ENCODE results near the gene BAIAP2L2. TPM values are rescaled to one million over a fixed set of nuclear protein-coding genes. Genes with fewer than 3 reads are reported as not detected.
A peak's percentile ranks its signal among the peaks of the same experiment; 100 is the strongest.

The BAIAP2L2 gene
- total and polyA plus RNA-seq, 4 donors = 0.33 to 0.46 (median 0.44) TPM; not detected in 1

GRCh38 chr22:38062791-38063190 lies 47.7 kb downstream of the BAIAP2L2 start:
- DNase-seq (ENCODE audit: low spot score) = no peak
- Histone ChIP-seq H3K4me3 (ENCODE audit: low read depth in 1 of 3, low read length in 3 of 3) (no peak overlapping the region), H3K27me3 (ENCODE audit: control insufficient read depth in 4 of 4, insufficient read depth in 4 of 4, low read length in 3 of 4) (no peaks in the 10 kb centered on the region), H3K4me1 (ENCODE audit: control insufficient read depth in 4 of 4, insufficient read depth in 4 of 4, low read length in 3 of 4) (peaks cover 0 to 4% (median 3%) of the 10 kb centered on the region in 4 donors), H3K9ac (ENCODE audit: low read depth in 1 of 2, low read length in 2 of 2) (no peak overlapping the region), H3K9me3 (ENCODE audit: control insufficient read depth in 4 of 4, low read length in 3 of 4) (no peaks in the 10 kb centered on the region), H3K27ac (ENCODE audit: low read depth in 1 of 2, low read length in 2 of 2) (no peak overlapping the region), H3K36me3 (ENCODE audit: control insufficient read depth in 4 of 4, insufficient read depth in 3 of 4, low read depth in 1 of 4, low read length in 3 of 4) (peaks cover 3 to 51% (median 24%) of the 10 kb centered on the region in 4 donors)
- no peak for TF ChIP-seq ATF3 (IDR thresholded peaks at IDR 0.05)
- 81% methylated on average over 6 of the region's 6 CpGs for WGBS

- 2% methylated on average over 47 of the region's 47 CpGs for WGBS
- DNase-seq (ENCODE audit: low spot score) = peak; percentile 70
- Histone ChIP-seq H3K4me3 (ENCODE audit: low read depth in 1 of 3, low read length in 3 of 3) (peak within 1 kb of the TSS; percentile 61 to 86 (median 70)), H3K9ac (ENCODE audit: low read depth in 1 of 2, low read length in 2 of 2) (peak within 1 kb of the TSS; percentile 61 to 67), H3K9me3 (ENCODE audit: control insufficient read depth in 4 of 4, low read length in 3 of 4) (no peaks in the 10 kb centered on the region), H3K27ac (ENCODE audit: low read depth in 1 of 2, low read length in 2 of 2) (peak within 1 kb of the TSS; percentile 62 to 82), H3K36me3 (ENCODE audit: control insufficient read depth in 4 of 4, insufficient read depth in 3 of 4, low read depth in 1 of 4, low read length in 3 of 4) (peaks cover 0 to 20% (median 11%) of the 10 kb centered on the region in 4 donors), H3K27me3 (ENCODE audit: control insufficient read depth in 4 of 4, insufficient read depth in 4 of 4, low read length in 3 of 4) (no peaks in the 10 kb centered on the region), H3K4me1 (ENCODE audit: control insufficient read depth in 4 of 4, insufficient read depth in 4 of 4, low read length in 3 of 4) (peaks cover 0 to 13% (median 7%) of the 10 kb centered on the region in 4 donors)
- TF ChIP-seq RAD21 (IDR thresholded peaks at IDR 0.05) (peak in 1 of 2 donors; percentile 36), MAX (IDR thresholded peaks at IDR 0.05) (no peak), NR2F2 (IDR thresholded peaks at IDR 0.05) (peak; percentile 64), HNF4A (conservative IDR thresholded peaks at IDR 0.05) (peak in 1 of 2 donors; percentile 46), GABPA (IDR thresholded peaks at IDR 0.05 in 1 of 2, conservative IDR thresholded peaks at IDR 0.05 in 1 of 2) (peak; percentile 90 to 95), JUND (IDR thresholded peaks at IDR 0.05) (no peak), EGR1 (IDR thresholded peaks at IDR 0.05; ENCODE audit: low read depth in 2 of 2) (peak in 1 of 2 donors; percentile 55), ATF3 (IDR thresholded peaks at IDR 0.05) (no peak), SP1 (IDR thresholded peaks at IDR 0.05) (peak; percentile 75), TAF1 (conservative IDR thresholded peaks at IDR 0.05) (peak; percentile 20), YY1 (IDR thresholded peaks at IDR 0.05) (peak; percentile 99), HNF4G (IDR thresholded peaks at IDR 0.05) (peak; percentile 40), CTCF (IDR thresholded peaks at IDR 0.05; ENCODE audit: low read depth, low read length, missing input control) (peak; percentile 3), RXRA (IDR thresholded peaks at IDR 0.05) (peak in 1 of 2 donors; percentile 59)
These were observed 53.3 kb downstream of the BAIAP2L2 start, which contains the start of gene PICK1 for GRCh38 chr22:38056969-38057891. Gene PICK1 (plus strand): TSS chr22:38057404. CDS start chr22:38057810, 406 bp downstream.
